SK-N-SH (cell line): ENCODE results near the gene FEM1C. TPM values are rescaled to one million over a fixed set of nuclear protein-coding genes. Genes with fewer than 3 reads are reported as not detected.

ENCODE experiments used
- CTCF ChIA-PET: fragments of 300-600, 350-600 bp; formaldehyde crosslinking; extraction: SDS; loops from one replicate; lab custom pipeline; 2021; lab: Yijun Ruan, JAX
- POLR2A ChIA-PET: fragments of 350-600 bp; sonication (Branson Sonifier 250); formaldehyde crosslinking; extraction: SDS; loops from one replicate; lab custom pipeline; 2020; ENCODE audit warnings: antibody characterized with exemption, inconsistent platforms; lab: Yijun Ruan, JAX
- DNase-seq: peaks from one replicate; pipeline ENCODE4 v3.0.0; 2012
- H2AFZ ChIP-seq: fragments of 200-600 bp; sonication (generic); 2 replicates; pipeline ENCODE4 v1.8.1; 2016; ENCODE audit warnings: antibody characterized with exemption, mild to moderate bottlenecking, low read depth
- H3F3A ChIP-seq: fragments of 200-600 bp; sonication (generic); replicated peaks from 2 replicates; pipeline ENCODE3; 2016; ENCODE audit warnings: antibody characterized with exemption, mild to moderate bottlenecking; ENCODE audit not compliant: insufficient read depth
- H3K27ac ChIP-seq, 2 experiments: fragments of 200-500 bp in 1 of 2; fragments of 200-600 bp in 1 of 2; sonication (Bioruptor generic) in 1 of 2; sonication (generic), shearing (Covaris generic) in 1 of 2; 2 replicates each; pipeline versions ENCODE4 v1.5.1 to v1.6.1; 2014 to 2016; ENCODE audit warnings: low read depth in 2 of 2, inconsistent platforms in 1 of 2, low read length in 1 of 2, mild to moderate bottlenecking in 1 of 2, mixed read lengths in 1 of 2
- H3K27me3 ChIP-seq: fragments of 200-600 bp; sonication (generic), shearing (Covaris generic); 2 replicates; pipeline ENCODE4 v1.6.1; 2016; ENCODE audit warnings: mixed run types; ENCODE audit not compliant: insufficient read depth
- H3K36me3 ChIP-seq, 2 experiments: fragments of 200-500 bp in 1 of 2; fragments of 200-600 bp in 1 of 2; sonication (Bioruptor generic) in 1 of 2; sonication (generic) in 1 of 2; replicated peaks in 1 of 2; 2 replicates each; pipeline versions ENCODE3 to v1.5.1; 2014 to 2016; ENCODE audit warnings: low read length in 1 of 2, mild to moderate bottlenecking in 1 of 2; ENCODE audit not compliant: insufficient read depth in 2 of 2, control insufficient read depth in 1 of 2
- H3K4me1 ChIP-seq, 2 experiments: fragments of 200-500 bp in 1 of 2; fragments of 200-600 bp in 1 of 2; sonication (Bioruptor generic) in 1 of 2; sonication (generic), shearing (Covaris generic) in 1 of 2; 2 replicates each; pipeline versions ENCODE4 v1.5.1 to v1.6.1; 2014 to 2016; ENCODE audit warnings: low read depth in 1 of 2, low read length in 1 of 2, mixed run types in 1 of 2; ENCODE audit not compliant: insufficient read depth in 2 of 2, control insufficient read depth in 1 of 2
- H3K4me2 ChIP-seq: fragments of 200-600 bp; sonication (generic), shearing (Covaris generic); 2 replicates; pipeline ENCODE4 v1.6.1; 2017; ENCODE audit warnings: mixed run types
- H3K4me3 ChIP-seq, 2 experiments: fragments of 200-500 bp in 1 of 2; fragments of 200-600 bp in 1 of 2; sonication (Bioruptor generic) in 1 of 2; sonication (generic), shearing (Covaris generic) in 1 of 2; 2 replicates each; pipeline versions ENCODE4 v1.5.1 to v1.8.1; 2014 to 2016; ENCODE audit warnings: low read depth in 2 of 2, inconsistent platforms in 1 of 2, low read length in 1 of 2, mild to moderate bottlenecking in 1 of 2, mixed read lengths in 1 of 2, moderate library complexity in 1 of 2
- H3K79me2 ChIP-seq: fragments of 200-600 bp; sonication (generic); 2 replicates; pipeline ENCODE4 v1.8.1; 2017; ENCODE audit warnings: mild to moderate bottlenecking; ENCODE audit not compliant: insufficient read depth
- H3K9ac ChIP-seq: fragments of 200-600 bp; sonication (generic); 2 replicates; pipeline ENCODE4 v1.6.1; 2017; ENCODE audit warnings: mixed run types
- H3K9me2 ChIP-seq: fragments of 200-600 bp; sonication (generic); 2 replicates; pipeline ENCODE4 v1.6.1; 2017; ENCODE audit warnings: mixed run types
- H3K9me3 ChIP-seq: fragments of 200-600 bp; sonication (generic); 2 replicates; pipeline ENCODE4 v1.6.1; 2017; ENCODE audit warnings: mixed run types, mild to moderate bottlenecking, moderate library complexity
- H4K20me1 ChIP-seq: fragments of 200-600 bp; sonication (generic); 2 replicates; pipeline ENCODE4 v1.6.1; 2017; ENCODE audit warnings: mild to moderate bottlenecking, mixed run types; ENCODE audit not compliant: insufficient read depth
- CTCF ChIP-seq: fragments of 200-600 bp; sonication (generic); IDR thresholded peaks from 2 replicates; pipeline ENCODE4 v1.6.1; 2017; ENCODE audit warnings: antibody characterized with exemption, mild to moderate bottlenecking, moderate library complexity
- ELF1 ChIP-seq: IDR thresholded peaks from 2 replicates; pipeline ENCODE4 v1.4.0; 2012
- FOXM1 ChIP-seq: IDR thresholded peaks from 2 replicates; pipeline ENCODE4 v1.4.0; 2012; ENCODE audit warnings: low read depth, mild to moderate bottlenecking
- GABPA ChIP-seq: IDR thresholded peaks from 2 replicates; pipeline ENCODE4 v1.4.0; 2012; ENCODE audit warnings: low read depth, mild to moderate bottlenecking
- GATA2 ChIP-seq: sonication (generic); formaldehyde crosslinking; IDR thresholded peaks from 2 replicates; pipeline ENCODE4 v1.5.0; 2020; ENCODE audit warnings: mild to moderate bottlenecking, missing genetic modification reagents
- MEF2A ChIP-seq: IDR thresholded peaks from 2 replicates; pipeline ENCODE4 v1.4.0; 2012; ENCODE audit warnings: low read depth, borderline replicate concordance
- NFIC ChIP-seq: IDR thresholded peaks from 2 replicates; pipeline ENCODE4 v1.4.0; 2012; ENCODE audit warnings: borderline replicate concordance
- NRF1 ChIP-seq: IDR thresholded peaks from 2 replicates; pipeline ENCODE4 v1.6.1; 2012; ENCODE audit warnings: low read depth, mild to moderate bottlenecking, low read length
- PBX3 ChIP-seq: IDR thresholded peaks from 2 replicates; pipeline ENCODE4; 2012
- POLR2AphosphoS5 ChIP-seq: IDR thresholded peaks from 2 replicates; pipeline ENCODE4 v1.6.1; 2012; ENCODE audit warnings: low read depth, low read length
- RCOR1 ChIP-seq: fragments of 150-350 bp; IDR thresholded peaks from 2 replicates; pipeline ENCODE4 v1.6.1; 2017; ENCODE audit warnings: antibody characterized with exemption, low read length
- REST ChIP-seq: IDR thresholded peaks from 2 replicates; pipeline ENCODE4 v1.6.1; 2012; ENCODE audit warnings: mild to moderate bottlenecking, low read depth, low read length, moderate library complexity
- RXRA ChIP-seq: IDR thresholded peaks from 2 replicates; pipeline ENCODE4 v1.4.0; 2012; ENCODE audit warnings: low read depth, mild to moderate bottlenecking, borderline replicate concordance
- SIN3A ChIP-seq: IDR thresholded peaks from 2 replicates; pipeline ENCODE4 v1.6.1; 2012; ENCODE audit warnings: low read depth, mild to moderate bottlenecking, low read length, moderate library complexity, borderline replicate concordance
- TAF1 ChIP-seq: IDR thresholded peaks from 2 replicates; pipeline ENCODE4 v1.6.1; 2012; ENCODE audit warnings: low read depth, mild to moderate bottlenecking, low read length, moderate library complexity, borderline replicate concordance
- TEAD4 ChIP-seq: IDR thresholded peaks from 2 replicates; pipeline ENCODE4 v1.4.0; 2012; ENCODE audit warnings: mild to moderate bottlenecking, borderline replicate concordance; ENCODE audit not compliant: insufficient read depth
- WGBS: methylation state at CpG from one replicate; pipeline ENCODE4 v1.1.6; 2017; ENCODE audit warnings: low lambda C conversion rate; 5-methylcytosine and 5-hydroxymethylcytosine counted together
- polyA plus RNA-seq, 3 experiments: library from polyadenylated mRNA; depleted of rRNA; stranded (reverse); fragments of >200 nt; gene quantifications; 2 replicates each; pipeline ENCODE4 v1.2.3, GENCODE V29; 2012
- TF ChIP-seq, protein P1 (sequence below): fragments of 150-350 bp; IDR thresholded peaks from 2 replicates; pipeline ENCODE4 v1.6.1; 2017; ENCODE audit warnings: antibody characterized with exemption, low read length, low read depth, borderline replicate concordance
- TF ChIP-seq, protein P2 (sequence below): IDR thresholded peaks from 2 replicates; pipeline ENCODE4 v1.4.0; 2012; ENCODE audit warnings: low read depth, borderline replicate concordance

Gene FEM1C
- polyA plus RNA-seq, 1 of the 3 experiments (the other 2 are of a cell fraction), result 2.8 TPM

GRCh38 chr5:115496936-115497576 lies 47.5 kb downstream of the FEM1C start:
- Histone ChIP-seq H3K27ac (no peak overlapping the region), H3K9ac (no peak overlapping the region), H3K4me1 (peaks cover 0 to 3% of the 10 kb centered on the region in 2 experiments; a peak in 1 of 4 replicates), H3K79me2 (no peaks in the 10 kb centered on the region), H2AFZ (no peak overlapping the region), H3K4me2 (no peak overlapping the region), H3K27me3 (no peaks in the 10 kb centered on the region), H3K36me3 (no peaks in the 10 kb centered on the region), H3K9me2 (no peaks in the 10 kb centered on the region), H4K20me1 (no peaks in the 10 kb centered on the region), H3F3A (no peaks in the 10 kb centered on the region), H3K4me3 (no peak overlapping the region), H3K9me3 (no peaks in the 10 kb centered on the region)
- WGBS, result 67% methylated on average over 5 of the region's 5 CpGs
- DNase-seq, result no peak
- CTCF ChIA-PET, result no interaction called here
- TF ChIP-seq TAF1, result no peak
- TF ChIP-seq REST, result no peak
- TF ChIP-seq NFIC, result no peak
- TF ChIP-seq GATA2 (CRISPR knock-in tag), result no peak
- TF ChIP-seq FOXM1, result no peak
- TF ChIP-seq POLR2AphosphoS5, result no peak
- TF ChIP-seq MEF2A, result no peak
- no peak for TF ChIP-seq SIN3A
- no peak for TF ChIP-seq GABPA
- TF ChIP-seq RXRA, result no peak
- no peak for TF ChIP-seq CTCF
- no peak for TF ChIP-seq RCOR1
- TF ChIP-seq TEAD4, result no peak
- TF ChIP-seq NRF1, result no peak
- TF ChIP-seq PBX3, result no peak
- no peak for TF ChIP-seq ELF1
- TF ChIP-seq, protein P1, sequence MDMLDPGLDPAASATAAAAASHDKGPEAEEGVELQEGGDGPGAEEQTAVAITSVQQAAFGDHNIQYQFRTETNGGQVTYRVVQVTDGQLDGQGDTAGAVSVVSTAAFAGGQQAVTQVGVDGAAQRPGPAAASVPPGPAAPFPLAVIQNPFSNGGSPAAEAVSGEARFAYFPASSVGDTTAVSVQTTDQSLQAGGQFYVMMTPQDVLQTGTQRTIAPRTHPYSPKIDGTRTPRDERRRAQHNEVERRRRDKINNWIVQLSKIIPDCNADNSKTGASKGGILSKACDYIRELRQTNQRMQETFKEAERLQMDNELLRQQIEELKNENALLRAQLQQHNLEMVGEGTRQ, result no peak
- TF ChIP-seq, protein P2, sequence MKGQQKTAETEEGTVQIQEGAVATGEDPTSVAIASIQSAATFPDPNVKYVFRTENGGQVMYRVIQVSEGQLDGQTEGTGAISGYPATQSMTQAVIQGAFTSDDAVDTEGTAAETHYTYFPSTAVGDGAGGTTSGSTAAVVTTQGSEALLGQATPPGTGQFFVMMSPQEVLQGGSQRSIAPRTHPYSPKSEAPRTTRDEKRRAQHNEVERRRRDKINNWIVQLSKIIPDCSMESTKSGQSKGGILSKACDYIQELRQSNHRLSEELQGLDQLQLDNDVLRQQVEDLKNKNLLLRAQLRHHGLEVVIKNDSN, result no peak
- POLR2A ChIA-PET, result no interaction called here
